ENCODE data around the gene B3GAT3. TPM values are rescaled to one million over a fixed set of nuclear protein-coding genes. Genes with fewer than 3 reads are reported as not detected.
"Not testable (repeated sequence)": the region's sequence is repeated elsewhere in the genome, so short reads cannot be mapped to it uniquely, and the experiment has no call there.

Gene B3GAT3
- total and polyA plus RNA-seq, 9 donors: 18.7 to 27.2 (median 22.6) TPM

DNA sequence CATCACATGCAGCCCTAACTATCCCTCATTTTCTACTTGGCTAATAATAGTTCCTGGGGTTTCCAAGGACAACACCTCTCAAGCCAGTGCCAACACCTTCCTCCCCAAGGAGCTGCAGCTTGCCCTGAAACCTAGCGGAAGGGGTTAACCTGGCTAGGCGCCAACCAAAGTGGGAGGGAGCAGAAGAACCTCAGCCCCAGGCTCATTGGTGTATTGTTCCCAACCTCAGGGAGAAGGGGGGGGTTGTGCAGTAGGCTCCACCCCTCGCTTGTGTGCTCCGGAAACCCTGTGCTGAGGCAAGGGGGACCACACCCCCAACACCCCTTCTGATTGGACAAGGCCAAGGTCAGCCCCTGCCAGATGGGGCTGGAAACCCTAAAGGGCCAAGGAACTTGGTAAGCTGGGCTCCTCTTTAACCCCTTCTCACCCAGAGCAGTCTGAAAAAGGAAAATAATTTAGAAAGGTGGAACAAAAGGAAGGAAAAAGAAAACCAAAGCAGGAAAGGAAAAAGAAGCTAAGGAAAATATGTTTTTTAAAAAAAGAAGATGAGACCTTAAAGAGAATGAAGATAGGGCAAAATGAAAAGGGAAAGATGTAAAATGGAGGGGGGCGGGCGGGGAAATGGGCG is 22.6 kb downstream of the B3GAT3 start:
- no CpG with 5 or more reads among the region's 7 CpGs for WGBS (ENCODE audit: insufficient coverage)
- no peaks in the 10 kb centered on the region for H3K9me3 ChIP-seq (replicated peaks; ENCODE audit: control insufficient read depth, low read depth, low read length)
- H3K4me1 ChIP-seq (ENCODE audit: control insufficient read depth, insufficient read depth, low read length): peaks cover 31% of the 10 kb centered on the region
- peak overlapping the region; percentile 66 for H3K27ac ChIP-seq (ENCODE audit: low read length)
- peaks cover 52% of the 10 kb centered on the region for H3K36me3 ChIP-seq (ENCODE audit: control insufficient read depth, insufficient read depth, low read length)
- peak overlapping the region; percentile 97 for H3K4me3 ChIP-seq (ENCODE audit: low read length)
- peak; percentile 99 for DNase-seq
- no peaks in the 10 kb centered on the region for H3K27me3 ChIP-seq (ENCODE audit: control insufficient read depth, insufficient read depth, low read length)

DNA sequence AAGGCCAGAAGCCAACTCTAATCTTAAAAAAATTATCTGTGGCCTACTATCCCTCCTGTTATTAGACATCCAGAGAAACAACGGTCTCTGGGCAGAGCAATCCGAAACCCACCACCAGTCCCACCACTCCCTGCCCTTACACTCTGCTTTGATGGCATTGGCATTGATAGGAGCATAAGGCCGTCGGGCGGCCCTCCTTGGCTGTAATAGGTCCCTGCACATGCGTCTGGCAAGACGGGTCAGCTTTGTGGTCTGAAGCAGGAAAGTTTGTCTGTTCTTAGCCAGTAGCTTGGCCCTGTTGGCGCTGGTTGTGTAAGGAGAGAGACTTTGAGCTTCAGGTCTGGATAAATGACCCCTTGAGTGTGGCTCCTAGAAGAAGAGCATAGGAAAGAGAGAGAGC is 26.7 kb downstream of the B3GAT3 start:
- WGBS (ENCODE audit: insufficient coverage): 86% methylated on average over 8 of the region's 8 CpGs
- Histone ChIP-seq H3K36me3 (ENCODE audit: control insufficient read depth, insufficient read depth, low read length) (peaks cover 57% of the 10 kb centered on the region), H3K4me1 (ENCODE audit: control insufficient read depth, insufficient read depth, low read length) (peaks cover 31% of the 10 kb centered on the region), H3K9me3 (replicated peaks; ENCODE audit: control insufficient read depth, low read depth, low read length) (no peaks in the 10 kb centered on the region), H3K27ac (ENCODE audit: low read length) (no peak overlapping the region), H3K4me3 (ENCODE audit: low read length) (no peak overlapping the region), H3K27me3 (ENCODE audit: control insufficient read depth, insufficient read depth, low read length) (no peaks in the 10 kb centered on the region)
- DNase-seq: no peak

DNA sequence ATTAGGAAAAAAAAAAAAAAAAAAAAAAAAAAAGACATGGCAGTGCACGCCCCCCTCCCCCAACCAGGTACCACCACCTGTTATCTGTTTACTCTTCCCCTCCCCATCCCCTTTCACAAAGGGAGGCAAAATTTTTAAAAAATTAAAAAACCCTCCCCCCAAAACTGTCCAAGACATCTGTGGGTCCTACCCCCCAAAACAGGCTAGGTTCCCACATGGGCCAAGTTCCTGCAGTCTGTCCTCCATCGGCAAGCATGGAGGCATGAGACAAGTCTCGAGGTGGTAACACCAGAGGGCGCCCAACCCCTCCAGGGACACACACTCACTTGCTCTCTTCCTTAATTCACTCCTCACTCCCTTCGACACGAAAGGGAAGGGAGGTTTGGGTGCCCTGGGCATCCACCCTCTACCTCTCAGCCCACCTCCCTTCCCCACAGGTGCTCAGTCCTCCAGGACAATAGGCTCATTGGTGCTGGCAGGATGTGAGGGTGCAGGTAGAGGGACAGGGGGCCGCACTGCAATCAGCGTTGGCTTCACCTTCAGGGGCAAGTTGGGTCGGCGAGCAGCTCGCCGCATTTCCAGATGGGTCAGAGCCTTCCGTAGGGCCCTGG is 28.2 kb downstream of the B3GAT3 start:
- Histone ChIP-seq H3K9me3 (replicated peaks; ENCODE audit: control insufficient read depth, low read depth, low read length) (no peaks in the 10 kb centered on the region), H3K27me3 (ENCODE audit: control insufficient read depth, insufficient read depth, low read length) (no peaks in the 10 kb centered on the region), H3K36me3 (ENCODE audit: control insufficient read depth, insufficient read depth, low read length) (peaks cover 56% of the 10 kb centered on the region), H3K4me3 (ENCODE audit: low read length) (no peak overlapping the region), H3K27ac (ENCODE audit: low read length) (no peak overlapping the region), H3K4me1 (ENCODE audit: control insufficient read depth, insufficient read depth, low read length) (peaks cover 18% of the 10 kb centered on the region)
- WGBS (ENCODE audit: insufficient coverage): 65% methylated on average over 8 of the region's 13 CpGs
- DNase-seq: peak; percentile 75

DNA sequence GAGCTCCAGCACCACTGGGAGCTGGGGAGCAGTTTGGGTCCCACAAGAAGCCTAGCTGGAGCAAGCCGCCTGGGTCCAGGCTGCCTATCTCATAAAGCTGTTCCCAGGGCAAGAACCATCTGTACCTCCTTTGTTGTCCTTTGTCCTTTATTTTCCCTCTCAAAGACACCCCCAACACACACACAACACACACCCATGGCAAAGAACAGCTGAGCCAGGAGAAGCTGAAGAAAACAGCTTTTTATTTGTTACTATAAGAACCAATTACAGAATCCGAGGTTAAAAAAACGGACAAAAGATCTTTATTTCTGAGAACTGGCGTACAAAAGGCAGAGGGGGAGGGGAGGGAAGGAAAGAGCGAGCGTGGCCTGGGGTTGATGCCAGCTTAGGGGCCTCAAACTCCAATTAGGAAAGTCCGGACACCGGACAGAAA is 28.8 kb downstream of the B3GAT3 start:
- peak overlapping the region; percentile 99 for H3K27ac ChIP-seq (ENCODE audit: low read length)
- no peak for DNase-seq
- peaks cover 18% of the 10 kb centered on the region for H3K4me1 ChIP-seq (ENCODE audit: control insufficient read depth, insufficient read depth, low read length)
- peaks cover 56% of the 10 kb centered on the region for H3K36me3 ChIP-seq (ENCODE audit: control insufficient read depth, insufficient read depth, low read length)
- no peak overlapping the region for H3K4me3 ChIP-seq (ENCODE audit: low read length)
- no peaks in the 10 kb centered on the region for H3K9me3 ChIP-seq (replicated peaks; ENCODE audit: control insufficient read depth, low read depth, low read length)
- H3K27me3 ChIP-seq (ENCODE audit: control insufficient read depth, insufficient read depth, low read length): no peaks in the 10 kb centered on the region
- WGBS (ENCODE audit: insufficient coverage): 80% methylated on average over 1 of the region's 8 CpGs

DNA sequence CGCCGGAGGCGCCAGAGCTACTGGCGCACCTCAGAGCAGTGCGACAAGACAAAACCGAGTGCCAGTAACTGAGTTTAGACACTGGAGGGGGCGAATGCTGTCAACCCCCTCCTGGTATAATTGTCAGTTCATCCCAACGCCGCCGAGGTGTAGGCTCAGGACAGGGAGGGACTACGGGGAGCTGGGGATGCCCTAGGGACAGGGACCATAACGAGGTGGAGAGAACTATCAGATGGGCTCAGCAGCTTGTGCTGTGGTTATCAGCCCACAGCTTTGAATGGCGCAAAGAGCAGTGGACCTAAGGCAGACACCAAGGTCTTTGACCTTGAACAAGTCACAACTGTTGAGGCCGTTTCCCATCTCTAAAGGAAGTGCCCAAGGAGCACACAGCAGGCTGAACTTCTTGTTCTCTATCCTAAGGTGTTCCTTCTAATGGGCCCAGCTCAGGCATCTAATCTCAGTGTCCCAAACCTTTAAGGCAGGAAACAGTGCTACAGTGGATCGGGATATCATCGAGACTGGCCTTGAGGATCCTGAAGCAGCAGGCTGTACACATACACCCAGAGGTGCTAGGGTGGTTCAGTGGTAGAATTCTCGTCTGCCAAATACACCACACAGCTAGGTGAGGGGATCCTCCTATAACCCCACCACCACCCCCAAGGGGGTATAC is 29.5 kb downstream of the B3GAT3 start:
- Histone ChIP-seq H3K27ac (ENCODE audit: low read length) (peak overlapping the region; percentile 99), H3K27me3 (ENCODE audit: control insufficient read depth, insufficient read depth, low read length) (no peaks in the 10 kb centered on the region), H3K9me3 (replicated peaks; ENCODE audit: control insufficient read depth, low read depth, low read length) (no peaks in the 10 kb centered on the region), H3K4me1 (ENCODE audit: control insufficient read depth, insufficient read depth, low read length) (peaks cover 18% of the 10 kb centered on the region), H3K4me3 (ENCODE audit: low read length) (peak overlapping the region; percentile 74), H3K36me3 (ENCODE audit: control insufficient read depth, insufficient read depth, low read length) (peaks cover 56% of the 10 kb centered on the region)
- WGBS (ENCODE audit: insufficient coverage): 10% methylated on average over 14 of the region's 17 CpGs
- DNase-seq: no peak

DNA sequence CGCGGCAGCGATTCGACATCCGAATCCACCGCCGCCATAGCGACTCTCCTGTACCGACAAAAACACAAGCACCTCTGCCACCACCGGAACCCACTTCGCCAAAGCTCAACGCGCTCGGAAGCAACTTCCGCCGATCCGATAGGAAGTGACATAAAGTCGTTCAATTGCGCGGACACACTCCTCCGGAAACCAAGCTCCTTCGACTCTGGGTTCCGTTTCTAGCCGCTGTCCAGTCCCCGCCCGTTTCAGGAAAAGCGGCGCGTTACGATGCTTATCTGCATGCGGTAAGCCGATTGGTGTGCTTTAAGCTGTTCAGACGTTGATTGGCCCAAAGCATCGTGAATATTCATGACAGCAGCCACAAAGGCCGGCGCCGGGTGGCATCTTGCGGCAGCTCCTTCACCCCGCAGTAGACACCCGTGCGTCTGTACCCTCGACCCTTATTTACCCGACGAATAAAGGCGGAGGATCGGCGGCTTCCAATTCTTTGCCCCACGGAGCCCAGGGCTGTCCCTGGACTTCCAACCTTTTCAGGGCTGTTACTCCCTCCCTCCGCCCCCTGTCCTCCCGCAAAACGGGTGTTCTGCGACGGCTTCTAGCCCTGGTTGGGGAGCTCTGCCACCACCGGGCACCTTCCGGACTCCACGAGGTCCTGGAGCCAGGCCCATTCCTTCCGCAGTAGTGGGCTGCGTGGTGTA is 30.2 kb downstream of the B3GAT3 start, which contains the start of gene TUT1:
Gene TUT1, minus strand, starts transcription at position 76 of the 698 bp plus-strand sequence. Its CDS starts 38 bp downstream, at position 38.
- WGBS (ENCODE audit: insufficient coverage): under 1% methylated on average over 58 of the region's 58 CpGs
- H3K36me3 ChIP-seq (ENCODE audit: control insufficient read depth, insufficient read depth, low read length): peaks cover 51% of the 10 kb centered on the region
- no peaks in the 10 kb centered on the region for H3K9me3 ChIP-seq (replicated peaks; ENCODE audit: control insufficient read depth, low read depth, low read length)

DNA sequence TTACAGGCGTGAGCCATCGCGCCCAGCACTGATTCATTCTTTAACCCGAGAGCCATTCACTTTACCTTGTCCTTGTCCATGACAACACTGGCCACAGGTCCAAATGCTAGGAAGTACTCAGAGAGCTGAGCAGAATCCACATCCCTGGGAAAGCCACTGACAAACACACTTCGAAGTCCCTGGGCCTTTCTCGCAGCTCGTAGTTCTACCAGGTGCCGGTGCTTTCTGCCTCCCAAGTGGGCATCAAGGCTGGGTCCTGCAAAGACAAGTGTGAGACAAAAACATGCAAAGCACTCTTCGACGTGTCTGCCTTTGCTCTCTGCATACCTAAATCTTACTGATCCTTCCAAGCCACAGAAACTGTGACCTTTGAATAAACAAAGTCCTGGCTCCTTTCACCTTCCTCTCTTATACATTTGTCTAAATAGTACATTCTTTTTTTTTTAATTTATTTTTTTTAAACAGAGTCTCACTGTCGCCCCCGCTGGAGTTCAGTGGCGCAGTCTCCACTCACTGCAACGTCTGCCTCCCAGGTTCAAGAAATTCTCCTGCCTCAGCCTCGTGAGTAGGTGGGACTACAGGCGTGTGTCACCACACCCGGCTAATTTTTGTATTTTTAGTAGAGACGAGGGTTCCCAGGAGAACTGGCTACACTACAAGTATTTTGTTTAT is 32.7 kb downstream of the B3GAT3 start:
- Histone ChIP-seq H3K27me3 (ENCODE audit: control insufficient read depth, insufficient read depth, low read length) (no peaks in the 10 kb centered on the region), H3K4me1 (ENCODE audit: control insufficient read depth, insufficient read depth, low read length) (peaks cover 18% of the 10 kb centered on the region), H3K4me3 (ENCODE audit: low read length) (no peak overlapping the region), H3K36me3 (ENCODE audit: control insufficient read depth, insufficient read depth, low read length) (peaks cover 42% of the 10 kb centered on the region), H3K27ac (ENCODE audit: low read length) (no peak overlapping the region), H3K9me3 (replicated peaks; ENCODE audit: control insufficient read depth, low read depth, low read length) (no peaks in the 10 kb centered on the region)
- WGBS (ENCODE audit: insufficient coverage): 93% methylated on average over 9 of the region's 18 CpGs
- DNase-seq: no peak

More for the DNA sequence above, 30.2 kb downstream of the B3GAT3 start, which contains the start of gene TUT1:
- DNase-seq: peak; percentile 100
- Histone ChIP-seq H3K4me1 (ENCODE audit: control insufficient read depth, insufficient read depth, low read length) (peaks cover 18% of the 10 kb centered on the region), H3K27me3 (ENCODE audit: control insufficient read depth, insufficient read depth, low read length) (no peaks in the 10 kb centered on the region), H3K27ac (ENCODE audit: low read length) (peak within 1 kb of the TSS; percentile 99), H3K4me3 (ENCODE audit: low read length) (peak within 1 kb of the TSS; percentile 74)

DNA sequence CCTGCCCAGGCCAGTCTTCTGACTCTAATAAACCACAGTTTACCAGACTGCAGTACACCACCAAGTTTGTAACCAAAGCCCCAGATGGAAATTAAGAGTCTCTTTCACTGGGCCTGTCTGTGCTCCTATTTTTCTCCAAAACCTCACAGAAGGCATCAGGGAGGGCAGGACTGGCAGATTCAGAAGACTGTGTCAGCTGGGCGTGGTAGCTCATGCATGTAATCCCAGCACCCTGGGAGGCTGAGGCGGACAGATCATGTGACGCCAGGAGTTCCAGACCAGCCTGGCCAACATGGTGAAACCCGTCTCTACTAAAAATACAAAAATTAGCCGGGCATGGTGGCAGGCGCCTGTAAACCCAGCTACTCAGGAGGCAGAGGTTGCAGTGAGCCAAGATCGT is 36.4 kb downstream of the B3GAT3 start:
- H3K4me3 ChIP-seq (ENCODE audit: low read length); H3K27me3 ChIP-seq (ENCODE audit: control insufficient read depth, insufficient read depth, low read length); H3K9me3 ChIP-seq (replicated peaks; ENCODE audit: control insufficient read depth, low read depth, low read length); H3K4me1 ChIP-seq (ENCODE audit: control insufficient read depth, insufficient read depth, low read length); H3K27ac ChIP-seq (ENCODE audit: low read length); DNase-seq: not testable (repeated sequence)
- H3K36me3 ChIP-seq (ENCODE audit: control insufficient read depth, insufficient read depth, low read length): peaks cover 58% of the 10 kb centered on the region
- WGBS (ENCODE audit: insufficient coverage): 87% methylated on average over 7 of the region's 7 CpGs

DNA sequence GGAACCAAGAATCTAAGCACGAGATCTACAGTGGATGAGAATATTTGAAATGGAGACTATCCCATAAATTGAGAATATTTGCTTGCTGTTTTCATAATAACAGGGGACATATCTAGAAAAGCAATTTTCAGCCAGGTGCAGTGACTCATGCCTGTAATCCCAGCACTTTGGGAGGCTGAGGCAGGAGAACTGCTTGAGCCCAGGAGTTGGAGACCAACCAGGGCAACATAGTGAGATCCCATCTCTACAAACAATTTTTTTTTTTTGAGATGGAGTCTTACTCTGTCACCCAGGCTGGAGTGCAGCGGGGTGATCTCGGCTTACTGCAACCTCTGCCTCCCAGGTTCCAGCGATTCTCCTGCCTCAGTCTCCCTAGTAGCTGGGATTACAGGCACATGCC is 40.1 kb downstream of the B3GAT3 start:
- H3K4me1 ChIP-seq (ENCODE audit: control insufficient read depth, insufficient read depth, low read length); H3K4me3 ChIP-seq (ENCODE audit: low read length); H3K27ac ChIP-seq (ENCODE audit: low read length); H3K27me3 ChIP-seq (ENCODE audit: control insufficient read depth, insufficient read depth, low read length); DNase-seq; H3K9me3 ChIP-seq (replicated peaks; ENCODE audit: control insufficient read depth, low read depth, low read length): not testable (repeated sequence)
- H3K36me3 ChIP-seq (ENCODE audit: control insufficient read depth, insufficient read depth, low read length): peaks cover 58% of the 10 kb centered on the region
- 86% methylated on average over 4 of the region's 4 CpGs for WGBS (ENCODE audit: insufficient coverage)
